Motor neuron (in vitro differentiated cells): ENCODE results near the gene GBF1. TPM values are rescaled to one million over a fixed set of nuclear protein-coding genes. Genes with fewer than 3 reads are reported as not detected.

Experiments
- ATAC-seq, 8 experiments: fragments of 200-7000 bp; cut with Tn5 transposase; replicated peaks in 6 of 8; 2 replicates each; pipeline ENCODE4 v1.8.0; 2021; ENCODE audit warnings: mild to moderate bottlenecking in 8 of 8, moderate library complexity in 8 of 8
- H3K27ac ChIP-seq, 2 donors: fragments of 250-450 bp; sonication (Bioruptor Pico); 2 replicates each; pipeline ENCODE4 v1.9.0; 2021; ENCODE audit warnings: antibody characterized with exemption in 2 of 2, mild to moderate bottlenecking in 2 of 2, moderate library complexity in 1 of 2
- H3K4me1 ChIP-seq, 2 donors: fragments of 250-450 bp; sonication (Bioruptor Pico); replicated peaks in 1 of 2; 2 replicates each; pipeline ENCODE4 v1.6.1; 2021; ENCODE audit warnings: antibody characterized with exemption in 2 of 2, mild to moderate bottlenecking in 2 of 2, moderate library complexity in 1 of 2
- H3K4me3 ChIP-seq, 5 donors: fragments of 250-450 bp; sonication (Bioruptor Pico); 2 replicates each; pipeline ENCODE4 v1.9.0; 2021; ENCODE audit warnings: antibody characterized with exemption in 5 of 5, mild to moderate bottlenecking in 5 of 5, moderate library complexity in 4 of 5
- WGBS, 10 experiments: fragments of 450-650 bp; shearing (Covaris generic); methylation state at CpG; one replicate each; pipeline ENCODE4 v1.0.0; 2022; 5-methylcytosine and 5-hydroxymethylcytosine counted together
- in situ Hi-C, 9 experiments: fragments of 400-800 bp; cut with MboI; loops; one replicate each; pipeline ENCODE4 v1.15.0; 2021; ENCODE audit warnings: low sequenced_read_pairs in 9 of 9, low pct_unique_long_range_greater_than_20kb in 2 of 9; ENCODE audit not compliant: unreplicated experiment in 9 of 9
- total RNA-seq, 8 experiments: library from RNA; unstranded; fragments of 300-600 nt; gene quantifications; 2 replicates each; pipeline versions ENCODE4 v1.2.3 to v1.2.4, GENCODE V29; 2022

Gene GBF1
- total RNA-seq, 8 experiments from 2014 or later: 28.4 to 47.8 (median 39.1) TPM

DNA sequence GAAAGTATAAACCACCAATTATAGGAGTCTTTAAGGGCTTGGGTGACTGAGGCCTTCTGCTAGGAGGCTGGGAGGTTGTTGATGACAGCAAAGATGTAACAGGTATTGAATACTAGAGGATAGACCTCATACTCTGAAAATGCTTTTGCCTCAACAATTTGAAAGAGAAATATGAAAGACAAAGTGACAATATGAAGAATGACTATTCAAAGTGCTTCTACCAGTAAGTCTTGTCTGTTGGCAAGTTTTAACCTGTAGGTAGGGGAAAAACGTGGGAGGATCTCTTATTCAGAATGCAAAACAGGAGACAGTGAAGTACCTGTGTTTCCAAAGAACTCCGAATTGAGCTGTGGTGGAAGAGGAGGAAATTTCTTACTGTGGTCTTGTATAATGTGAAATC is 38.2 kb downstream of the GBF1 start:
- Histone ChIP-seq H3K27ac (no peak overlapping the region), H3K4me1 (peaks cover 3 to 7% of the 10 kb centered on the region in 2 donors), H3K4me3 (no peak overlapping the region)
- in situ Hi-C loops: no loop called here
- ATAC-seq: no peak
- WGBS, 10 experiments: 40 to 100% (median 79%) methylated on average over 1 to 2 of the region's 2 CpGs

DNA sequence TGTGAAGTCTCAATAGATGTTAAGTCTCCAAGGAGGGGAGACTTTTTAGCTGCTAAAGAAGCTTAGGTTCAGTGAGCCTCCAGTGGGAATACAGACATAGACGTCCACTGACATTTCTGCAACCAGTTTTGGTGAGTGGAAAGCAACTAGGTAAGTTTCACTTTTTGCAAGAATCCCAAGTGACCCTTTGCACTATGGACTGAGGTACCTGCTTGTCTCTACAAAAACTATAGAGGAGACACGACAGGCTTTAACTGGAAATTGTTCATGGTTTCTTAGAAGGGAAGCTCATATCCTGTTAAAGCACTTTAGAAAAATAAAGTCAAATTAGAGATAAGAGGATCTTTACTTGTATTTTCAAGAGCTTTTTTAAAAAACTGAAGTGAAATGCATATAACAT is 38.6 kb downstream of the GBF1 start:
- no peak for ATAC-seq
- peaks cover 3 to 7% of the 10 kb centered on the region in 2 donors for H3K4me1 ChIP-seq
- in situ Hi-C loops: no loop called here
- no peak overlapping the region for H3K27ac ChIP-seq
- 61 to 100% (median 86%) methylated on average over 1 to 2 of the region's 2 CpGs; no CpG with 5 or more reads in 2 of the 10 experiments for WGBS, 10 experiments
- no peak overlapping the region for H3K4me3 ChIP-seq

DNA sequence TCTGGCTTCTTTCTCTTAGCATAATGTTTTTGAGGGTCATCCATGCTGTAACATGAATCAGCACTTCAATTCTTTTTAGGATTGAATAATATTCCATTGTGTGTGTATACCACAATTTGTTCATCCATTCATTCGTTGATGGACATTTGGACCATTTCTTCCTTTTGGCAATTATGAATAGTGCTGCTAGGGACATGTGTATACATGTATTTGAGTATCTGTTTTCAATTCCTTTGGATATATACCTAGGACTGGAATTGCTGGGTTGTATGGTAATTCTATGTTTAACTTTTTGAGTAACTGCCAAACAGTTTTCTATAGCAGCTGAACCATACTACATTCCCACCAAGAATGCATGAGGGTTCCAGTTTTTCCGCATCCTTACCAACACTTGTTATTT is 39.2 kb downstream of the GBF1 start:
- Histone ChIP-seq H3K4me1 (peaks cover 3 to 7% of the 10 kb centered on the region in 2 donors), H3K27ac (no peak overlapping the region), H3K4me3 (no peak overlapping the region)
- 71 to 100% (median 100%) methylated on average over 1 to 2 of the region's 2 CpGs; no CpG with 5 or more reads in 1 of the 10 experiments for WGBS, 10 experiments
- no peak for ATAC-seq
- in situ Hi-C loops: no loop called here

DNA sequence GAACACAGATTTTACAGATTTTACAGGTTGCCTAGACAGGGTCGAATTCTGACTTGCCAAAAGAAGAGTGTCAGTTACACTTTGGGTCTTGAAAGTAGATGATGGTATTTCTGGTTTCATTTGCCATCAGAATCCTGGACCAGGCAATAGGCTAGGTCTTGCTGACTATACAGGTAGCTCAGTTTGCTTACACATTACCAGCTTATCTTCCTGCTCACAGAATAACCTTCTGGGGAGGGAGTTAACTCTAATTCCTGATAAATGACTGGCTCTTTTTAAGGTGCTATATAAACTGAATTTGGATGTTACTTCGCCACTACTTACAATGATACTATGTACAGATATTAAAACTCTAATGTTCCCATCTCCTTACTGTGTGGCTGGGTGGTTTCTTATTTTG is 39.8 kb downstream of the GBF1 start:
- in situ Hi-C loops: no loop called here
- Histone ChIP-seq H3K27ac (no peak overlapping the region), H3K4me1 (peaks cover 3 to 7% of the 10 kb centered on the region in 2 donors), H3K4me3 (no peak overlapping the region)
- 63 to 100% (median 100%) methylated on average over 1 to 2 of the region's 2 CpGs; no CpG with 5 or more reads in 1 of the 10 experiments for WGBS, 10 experiments
- no peak for ATAC-seq

DNA sequence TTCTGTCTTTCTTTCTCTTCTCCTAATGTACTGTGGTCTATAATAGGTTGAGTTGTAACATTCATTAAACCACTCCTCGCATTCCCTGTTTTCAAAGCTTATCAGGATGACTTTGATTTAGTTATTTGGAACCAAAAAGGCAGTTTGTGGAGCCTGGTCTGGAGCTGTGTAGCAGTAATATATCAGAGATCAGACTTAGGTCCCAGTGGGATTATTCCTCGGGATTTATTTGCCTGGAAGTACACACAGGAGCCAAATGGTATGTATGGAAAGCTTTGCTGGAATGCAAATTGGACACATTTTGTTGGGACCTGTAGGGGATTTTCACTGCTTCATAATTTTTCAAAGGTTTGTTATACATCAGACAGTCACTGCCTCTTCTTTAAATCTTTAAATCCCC is 40.9 kb downstream of the GBF1 start:
- in situ Hi-C loops: no loop called here
- Histone ChIP-seq H3K4me3 (no peak overlapping the region), H3K27ac (no peak overlapping the region), H3K4me1 (peaks cover 0 to 7% of the 10 kb centered on the region in 2 donors)
- WGBS, 10 experiments: 22 to 95% (median 63%) methylated on average over 1 to 2 of the region's 2 CpGs; no CpG with 5 or more reads in 3 of the 10 experiments
- ATAC-seq: no peak

DNA sequence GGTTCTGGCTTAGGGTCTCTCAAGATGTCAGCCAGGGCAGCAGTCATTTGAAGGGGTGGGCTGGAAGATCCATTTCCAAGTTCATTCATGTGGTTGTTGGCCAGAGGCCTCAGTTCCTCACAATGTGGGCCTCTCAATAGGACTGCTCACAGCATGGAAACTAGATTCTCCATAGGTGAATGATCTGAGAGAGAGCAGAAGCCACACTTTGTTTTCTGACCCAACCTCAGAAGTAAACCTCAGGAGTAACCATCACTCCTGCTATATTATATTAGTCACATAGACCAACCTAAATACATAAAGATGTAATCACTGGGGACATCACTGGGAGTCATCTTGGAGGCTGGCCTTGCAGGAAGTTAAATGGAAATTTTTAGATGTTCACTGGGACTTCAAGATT is 42.2 kb downstream of the GBF1 start:
- Histone ChIP-seq H3K27ac (no peak overlapping the region), H3K4me3 (no peak overlapping the region), H3K4me1 (peaks cover 0 to 7% of the 10 kb centered on the region in 2 donors)
- no peak for ATAC-seq
- in situ Hi-C loops: no loop called here

DNA sequence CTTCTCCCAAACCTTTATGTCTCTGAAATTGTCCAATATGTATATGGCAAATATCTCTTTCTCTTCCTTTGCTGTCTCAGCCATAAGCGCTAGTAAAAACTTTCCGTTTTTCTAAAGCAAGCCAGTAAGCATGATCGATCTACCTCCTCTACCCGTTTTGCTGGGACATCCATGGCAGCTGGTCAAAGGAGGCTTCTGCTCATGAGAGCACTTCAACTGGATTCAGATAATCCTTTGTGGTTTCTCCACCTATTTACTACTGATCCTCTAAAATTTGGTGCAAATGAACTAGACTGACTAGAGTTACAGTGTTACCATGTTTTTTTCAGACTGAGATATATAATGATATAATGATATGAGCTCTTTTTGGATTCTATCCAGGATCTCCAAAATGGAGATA is 42.7 kb downstream of the GBF1 start:
- no peak overlapping the region for H3K4me3 ChIP-seq
- in situ Hi-C loops: no loop called here
- 61 to 100% (median 98%) methylated on average over 1 to 4 of the region's 4 CpGs; no CpG with 5 or more reads in 3 of the 10 experiments for WGBS, 10 experiments
- peaks cover 0 to 7% of the 10 kb centered on the region in 2 donors for H3K4me1 ChIP-seq
- no peak overlapping the region for H3K27ac ChIP-seq
- ATAC-seq: no peak

DNA sequence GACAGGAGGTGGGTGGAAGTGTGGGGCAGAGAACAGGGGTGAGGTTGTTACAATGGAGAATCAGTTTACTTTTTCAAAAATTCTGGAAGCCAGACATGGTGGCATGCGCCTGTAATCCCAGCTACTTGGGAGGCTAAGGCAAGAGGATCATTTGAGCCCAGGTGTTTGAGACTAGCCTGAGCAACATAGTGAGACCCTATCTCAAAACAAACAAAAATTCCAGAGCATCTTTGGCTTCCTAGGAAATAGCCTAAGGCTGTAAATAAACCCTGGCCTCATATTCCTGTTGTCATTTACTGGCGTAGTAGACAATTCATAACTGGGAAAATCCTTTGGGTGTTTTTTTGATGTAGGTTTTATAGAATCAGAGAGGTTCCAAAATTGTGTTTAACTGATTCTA is 44.0 kb downstream of the GBF1 start:
- WGBS, 10 experiments: 80 to 100% (median 100%) methylated on average over 1 to 2 of the region's 2 CpGs; no CpG with 5 or more reads in 1 of the 10 experiments
- Histone ChIP-seq H3K4me1 (peaks cover 0 to 7% of the 10 kb centered on the region in 2 donors), H3K4me3 (no peak overlapping the region), H3K27ac (no peak overlapping the region)
- in situ Hi-C loops: no loop called here
- no peak for ATAC-seq

DNA sequence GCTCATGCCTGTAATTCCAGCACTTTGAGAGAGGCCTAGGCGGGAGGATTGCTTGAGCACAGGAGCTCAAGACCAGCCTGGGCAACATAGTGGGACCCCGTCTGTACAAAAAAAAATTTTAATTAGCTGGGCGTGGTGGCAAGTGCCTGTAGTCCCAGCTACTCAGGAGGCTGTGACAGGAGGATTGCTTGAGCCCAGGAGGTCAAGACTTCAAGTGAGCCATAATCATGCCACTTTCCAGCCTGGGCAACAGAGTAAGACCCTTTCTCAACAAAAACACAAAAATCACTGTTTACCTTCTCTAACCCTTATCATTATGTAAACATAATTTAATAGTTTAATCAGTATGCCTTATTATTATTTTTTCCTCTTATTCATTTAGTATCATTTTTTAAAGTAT is 44.5 kb downstream of the GBF1 start:
- H3K27ac ChIP-seq: no peak overlapping the region
- in situ Hi-C loops: no loop called here
- no peak overlapping the region for H3K4me3 ChIP-seq
- ATAC-seq: no peak
- H3K4me1 ChIP-seq: peaks cover 0 to 7% of the 10 kb centered on the region in 2 donors
- 90 to 100% (median 100%) methylated on average over 1 to 3 of the region's 3 CpGs; no CpG with 5 or more reads in 5 of the 10 experiments for WGBS, 10 experiments

DNA sequence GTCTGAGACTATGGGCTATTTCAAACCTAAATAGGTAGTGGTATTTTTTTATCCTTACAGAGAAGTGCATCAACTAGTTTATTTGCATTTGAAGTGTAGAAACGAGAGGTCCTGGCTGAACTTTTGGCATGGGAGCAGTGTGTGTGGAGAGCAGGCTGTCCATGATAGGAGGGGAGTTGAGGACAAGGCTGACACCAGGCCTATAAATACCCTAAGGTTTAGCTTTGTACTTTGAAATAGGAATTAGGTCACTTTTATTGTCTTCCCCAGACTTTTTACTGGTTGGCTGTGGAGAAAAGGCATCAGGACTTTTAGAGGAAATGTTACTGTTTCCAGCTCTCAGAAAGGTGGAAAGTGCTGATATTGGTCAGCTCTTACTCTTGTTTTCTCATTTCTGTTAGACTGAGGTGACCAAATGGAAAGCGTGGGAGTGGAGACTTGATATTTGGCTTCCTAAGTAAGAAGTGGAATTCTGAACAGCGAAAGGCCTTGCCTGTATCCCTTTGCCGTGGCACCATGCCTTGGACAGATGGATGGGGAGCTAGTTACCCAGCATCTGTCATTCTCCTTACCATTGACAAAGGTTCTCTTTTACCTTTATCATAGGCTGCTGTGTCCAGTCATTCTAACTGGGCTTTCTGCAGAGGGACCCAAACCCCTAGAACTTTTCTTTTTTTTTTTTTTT is 46.0 kb downstream of the GBF1 start:
- in situ Hi-C loops: no loop called here
- ATAC-seq: no peak
- Histone ChIP-seq H3K4me1 (peaks cover 0 to 5% of the 10 kb centered on the region in 2 donors), H3K27ac (no peak overlapping the region), H3K4me3 (no peak overlapping the region)
- WGBS, 10 experiments: 60 to 100% (median 74%) methylated on average over 1 to 4 of the region's 4 CpGs; no CpG with 5 or more reads in 2 of the 10 experiments

DNA sequence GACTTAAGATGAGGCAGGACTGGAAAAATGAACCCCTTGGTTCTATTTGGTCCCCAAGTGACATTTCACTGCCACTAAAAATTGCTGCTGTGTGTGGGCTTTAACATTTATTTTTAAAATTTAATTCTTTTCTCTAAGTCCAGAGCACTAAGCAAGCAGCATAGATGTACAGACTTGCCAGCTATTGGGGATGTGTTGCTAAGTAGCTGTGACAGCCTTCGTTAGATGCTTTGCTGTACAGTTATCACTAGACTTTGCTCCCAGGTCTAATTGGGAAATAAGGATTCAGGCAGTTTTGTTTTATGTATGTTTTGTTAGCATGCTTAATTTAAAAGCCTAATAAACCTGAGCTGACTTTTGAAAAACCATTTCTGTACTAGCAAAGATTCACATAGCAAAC is 51.8 kb downstream of the GBF1 start:
- in situ Hi-C loops: no loop called here
- Histone ChIP-seq H3K27ac (no peak overlapping the region), H3K4me1 (no peaks in the 10 kb centered on the region), H3K4me3 (no peak overlapping the region)
- WGBS, 10 experiments: 67 to 100% (median 90%) methylated on average over 1 of the region's 1 CpG; no CpG with 5 or more reads in 1 of the 10 experiments
- ATAC-seq: no peak

DNA sequence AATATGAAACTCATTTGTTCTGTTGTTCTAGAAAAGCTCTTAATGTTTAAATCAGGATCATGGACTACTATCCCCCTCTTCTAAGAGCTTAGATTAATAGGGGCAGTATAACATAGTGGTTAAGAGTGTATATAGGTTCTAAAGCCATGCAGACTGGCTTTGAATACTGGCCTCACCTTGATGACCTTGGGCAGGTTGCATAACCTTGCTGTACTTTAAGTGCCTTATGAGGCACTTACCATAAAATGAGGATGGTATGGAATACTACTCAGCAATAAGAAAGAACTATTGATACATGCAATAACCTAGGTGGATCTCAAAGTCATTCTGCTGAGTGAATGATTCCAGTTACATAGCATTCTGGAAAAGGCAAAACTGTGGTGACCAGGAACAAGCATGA is 53.6 kb downstream of the GBF1 start:
- no peak for ATAC-seq
- Histone ChIP-seq H3K4me3 (no peak overlapping the region), H3K4me1 (no peaks in the 10 kb centered on the region), H3K27ac (no peak overlapping the region)
- in situ Hi-C loops: no loop called here

DNA sequence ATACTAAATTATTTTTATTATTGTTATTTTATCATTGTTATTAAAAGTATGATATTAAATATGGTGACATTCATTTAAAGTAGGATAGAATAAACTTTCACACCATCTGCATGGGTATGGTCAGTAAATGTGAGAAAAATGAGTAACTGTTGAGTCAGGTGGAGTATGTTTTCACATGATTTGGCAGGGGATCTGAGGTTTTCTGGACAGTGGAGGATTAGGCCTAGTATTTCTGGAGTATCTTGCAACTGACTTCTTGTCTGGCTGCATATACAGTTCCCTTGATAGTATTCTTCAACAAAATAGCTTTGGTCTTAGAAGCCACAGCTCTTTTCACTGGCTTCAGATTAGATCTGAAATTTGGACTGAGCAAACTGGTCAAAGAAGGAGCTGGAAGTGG is 54.5 kb downstream of the GBF1 start:
- Histone ChIP-seq H3K4me3 (no peak overlapping the region), H3K4me1 (no peaks in the 10 kb centered on the region), H3K27ac (no peak overlapping the region)
- in situ Hi-C loops: no loop called here
- ATAC-seq: peak in 2 of 8 experiments; percentile 61 to 64

DNA sequence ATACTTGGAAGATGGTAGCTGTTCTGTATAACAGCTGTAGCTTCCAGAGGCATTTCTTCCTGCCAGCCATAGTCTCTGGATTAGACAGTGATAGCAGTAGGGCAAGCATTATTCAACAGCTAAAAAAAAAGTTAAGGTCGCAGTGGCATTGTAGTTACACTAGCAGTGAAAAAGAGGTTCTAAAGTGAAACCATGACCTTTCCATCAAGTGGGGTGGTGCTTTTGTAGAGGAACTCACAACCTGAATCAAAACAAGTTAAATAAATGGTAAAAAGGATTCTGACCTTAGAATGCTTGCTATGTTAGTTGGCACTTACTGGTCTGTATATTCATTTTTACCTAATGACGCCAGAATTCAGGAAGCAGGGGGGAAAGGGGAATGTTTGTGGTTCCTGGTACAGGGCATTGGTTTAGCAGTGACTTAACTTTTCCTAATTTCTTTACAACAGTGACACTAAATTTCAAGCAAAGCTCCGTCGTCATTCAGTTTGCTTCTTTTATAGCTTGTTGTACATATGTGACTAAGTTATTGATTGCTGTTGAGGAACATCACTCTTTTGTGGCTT is 55.0 kb downstream of the GBF1 start:
- in situ Hi-C loops: no loop called here
- ATAC-seq: peak in 2 of 8 experiments; percentile 20 to 29
- no peak overlapping the region for H3K27ac ChIP-seq
- WGBS, 10 experiments: 34 to 100% (median 75%) methylated on average over 1 to 4 of the region's 4 CpGs; no CpG with 5 or more reads in 1 of the 10 experiments
- no peak overlapping the region for H3K4me3 ChIP-seq
- no peaks in the 10 kb centered on the region for H3K4me1 ChIP-seq
